ENCODE measurements around the gene CD81.

CD81 gene

GRCh38 chr11:2377511-2378443 is 667 bp downstream of the CD81 start:
- no peaks in the 10 kb centered on the region for H3K9me2 ChIP-seq (replicated peaks; ENCODE audit: control insufficient read depth, low read length)
- peaks cover 35% of the 10 kb centered on the region for H4K20me1 ChIP-seq (ENCODE audit: control insufficient read depth, insufficient read depth, low read depth, low read length)
- no peaks in the 10 kb centered on the region for H3K9me3 ChIP-seq (ENCODE audit: control insufficient read depth, insufficient read depth, low read length)
- peak overlapping the region; percentile 86 for H3K4me2 ChIP-seq (ENCODE audit: low read length)
- H3K79me2 ChIP-seq (ENCODE audit: control insufficient read depth, low read length): peaks cover 57% of the 10 kb centered on the region
- peaks cover 39% of the 10 kb centered on the region for H3K4me1 ChIP-seq (ENCODE audit: control insufficient read depth, low read length)
- peak overlapping the region; percentile 69 for H3K27ac ChIP-seq (ENCODE audit: low read depth, low read length)
- no peaks in the 10 kb centered on the region for H3K27me3 ChIP-seq (ENCODE audit: control insufficient read depth, low read length)
- TF ChIP-seq CTCF (IDR thresholded peaks at IDR 0.05; ENCODE audit: low read depth, low read length, poor library complexity, severe bottlenecking) (no peak), EZH2phosphoT487 (IDR thresholded peaks at IDR 0.05; ENCODE audit: borderline replicate concordance, low read length) (no peak)
- H3K36me3 ChIP-seq (ENCODE audit: control insufficient read depth, low read length): peaks cover 49% of the 10 kb centered on the region
- H3F3A ChIP-seq (ENCODE audit: control insufficient read depth, insufficient read depth): peaks cover 6% of the 10 kb centered on the region
- H3K4me3 ChIP-seq (ENCODE audit: low read length): peak overlapping the region; percentile 86

- H3K9me3 ChIP-seq (ENCODE audit: control insufficient read depth, insufficient read depth, low read length): no peaks in the 10 kb centered on the region
- H3K36me3 ChIP-seq (ENCODE audit: control insufficient read depth, low read length): peaks cover 57% of the 10 kb centered on the region
- peak overlapping the region; percentile 86 for H3K4me2 ChIP-seq (ENCODE audit: low read length)
- no peaks in the 10 kb centered on the region for H3K27me3 ChIP-seq (ENCODE audit: control insufficient read depth, low read length)
- peaks cover 40% of the 10 kb centered on the region for H4K20me1 ChIP-seq (ENCODE audit: control insufficient read depth, insufficient read depth, low read depth, low read length)
- no peaks in the 10 kb centered on the region for H3K9me2 ChIP-seq (replicated peaks; ENCODE audit: control insufficient read depth, low read length)
- H3K4me3 ChIP-seq (ENCODE audit: low read length): peak overlapping the region; percentile 86
- TF ChIP-seq EZH2phosphoT487 (IDR thresholded peaks at IDR 0.05; ENCODE audit: borderline replicate concordance, low read length) (no peak), CTCF (IDR thresholded peaks at IDR 0.05; ENCODE audit: low read depth, low read length, poor library complexity, severe bottlenecking) (no peak)
- H3F3A ChIP-seq (ENCODE audit: control insufficient read depth, insufficient read depth): peaks cover 15% of the 10 kb centered on the region
- peaks cover 48% of the 10 kb centered on the region for H3K4me1 ChIP-seq (ENCODE audit: control insufficient read depth, low read length)
- H3K79me2 ChIP-seq (ENCODE audit: control insufficient read depth, low read length): peaks cover 66% of the 10 kb centered on the region
- H3K27ac ChIP-seq (ENCODE audit: low read depth, low read length): peak overlapping the region; percentile 69; the same call in 1 of the 2 replicates
These were observed 1.6 kb downstream of the CD81 start for GRCh38 chr11:2378527-2379210.

- H3K4me2 ChIP-seq (ENCODE audit: low read length): peak overlapping the region; percentile 86
These were observed 2.5 kb downstream of the CD81 start for GRCh38 chr11:2379466-2380174.

More at GRCh38 chr11:2379466-2380174, 2.5 kb downstream of the CD81 start:
- Histone ChIP-seq H3K4me3 (ENCODE audit: low read length) (peak overlapping the region; percentile 86), H3K79me2 (ENCODE audit: control insufficient read depth, low read length) (peaks cover 70% of the 10 kb centered on the region), H3K9me3 (ENCODE audit: control insufficient read depth, insufficient read depth, low read length) (no peaks in the 10 kb centered on the region), H3K27me3 (ENCODE audit: control insufficient read depth, low read length) (no peaks in the 10 kb centered on the region), H3K4me1 (ENCODE audit: control insufficient read depth, low read length) (peaks cover 55% of the 10 kb centered on the region), H3K27ac (ENCODE audit: low read depth, low read length) (peak overlapping the region; percentile 89), H4K20me1 (ENCODE audit: control insufficient read depth, insufficient read depth, low read depth, low read length) (peaks cover 43% of the 10 kb centered on the region), H3K9me2 (replicated peaks; ENCODE audit: control insufficient read depth, low read length) (no peaks in the 10 kb centered on the region), H3F3A (ENCODE audit: control insufficient read depth, insufficient read depth) (peaks cover 20% of the 10 kb centered on the region), H3K36me3 (ENCODE audit: control insufficient read depth, low read length) (peaks cover 59% of the 10 kb centered on the region)
- TF ChIP-seq CTCF (IDR thresholded peaks at IDR 0.05; ENCODE audit: low read depth, low read length, poor library complexity, severe bottlenecking) (no peak), EZH2phosphoT487 (IDR thresholded peaks at IDR 0.05; ENCODE audit: borderline replicate concordance, low read length) (no peak)
